ENCODE data around the gene RND2.
"Not testable (repeated sequence)": the region's sequence is repeated elsewhere in the genome, so short reads cannot be mapped to it uniquely, and the experiment has no call there.

The RND2 gene

DNA sequence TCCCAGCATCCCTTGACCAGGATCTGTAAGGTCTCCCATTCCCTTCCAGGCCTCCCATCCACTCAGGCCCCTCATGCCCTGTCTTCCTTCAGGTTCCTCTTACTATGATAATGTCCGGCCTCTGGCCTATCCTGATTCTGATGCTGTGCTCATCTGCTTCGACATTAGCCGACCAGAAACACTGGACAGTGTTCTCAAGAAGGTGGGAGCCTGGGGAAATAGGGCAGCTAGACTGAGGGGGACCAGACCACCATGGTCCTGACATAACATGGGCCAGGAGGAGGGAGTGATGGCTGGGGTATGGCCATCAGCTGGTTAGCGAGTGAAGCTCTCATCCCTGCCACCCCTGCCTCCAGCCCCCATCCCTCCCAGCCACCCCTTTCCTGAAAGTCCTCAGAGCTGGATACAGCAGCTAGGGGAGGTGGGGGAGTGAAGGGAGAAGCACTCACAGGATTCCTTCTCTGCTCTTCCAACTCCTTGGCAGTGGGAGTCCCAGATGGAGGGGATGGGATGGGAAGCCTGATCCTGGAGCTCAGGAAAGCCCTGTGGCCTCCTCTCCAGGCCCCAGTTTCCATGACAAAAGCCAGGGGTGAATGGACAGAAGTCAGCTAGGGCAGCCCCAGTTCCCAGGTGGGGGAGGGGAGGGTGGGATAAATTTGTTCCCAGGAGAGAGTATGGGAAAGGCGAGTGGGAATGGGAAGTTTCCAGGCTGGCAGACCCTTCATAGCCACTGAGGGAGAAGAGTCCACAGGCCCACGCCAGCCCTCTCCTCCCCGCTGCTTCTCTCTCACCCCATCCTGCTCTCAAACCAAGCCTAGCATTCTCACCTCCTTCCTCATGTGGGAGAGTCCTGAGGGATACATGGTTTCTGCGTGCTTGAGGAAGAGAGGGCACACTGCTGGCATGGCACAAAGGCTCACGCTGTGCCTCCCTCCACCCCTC is 2.3 kb downstream of the RND2 start:
- no peak for DNase-seq

GRCh38 chr17:43028221-43028861 is 3.3 kb downstream of the RND2 start:
- no peak for DNase-seq

GRCh38 chr17:43030137-43030767 is 5.2 kb downstream of the RND2 start:
- no peak for DNase-seq

DNA sequence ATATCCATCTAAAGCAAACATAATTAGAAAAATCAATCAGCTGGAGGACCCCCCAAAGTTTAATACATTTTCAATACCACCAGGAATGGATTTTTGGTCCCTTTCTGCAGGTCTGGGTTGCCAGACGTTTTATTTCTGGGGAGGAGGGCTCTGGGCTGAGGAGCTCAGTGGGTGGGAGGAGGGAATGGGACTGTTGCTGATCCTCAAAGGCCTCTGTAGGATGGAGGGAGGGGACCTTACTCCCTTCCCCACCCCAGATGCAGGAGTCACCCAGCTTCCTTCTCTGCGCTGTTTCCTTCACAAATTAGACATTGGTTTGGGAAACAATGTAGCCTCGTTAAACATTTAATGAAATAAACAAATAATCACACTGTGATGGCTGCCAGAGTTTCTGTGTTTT is 6.6 kb downstream of the RND2 start:
- no peak for DNase-seq

- DNase-seq, result peak; percentile 22
Observed at GRCh38 chr17:43033948-43034881, 9.2 kb downstream of the RND2 start.

- no peak for DNase-seq
Observed at GRCh38 chr17:43034894-43035293, 9.9 kb downstream of the RND2 start.

GRCh38 chr17:43039646-43040045 is 14.6 kb downstream of the RND2 start:
- no peak for DNase-seq

DNA sequence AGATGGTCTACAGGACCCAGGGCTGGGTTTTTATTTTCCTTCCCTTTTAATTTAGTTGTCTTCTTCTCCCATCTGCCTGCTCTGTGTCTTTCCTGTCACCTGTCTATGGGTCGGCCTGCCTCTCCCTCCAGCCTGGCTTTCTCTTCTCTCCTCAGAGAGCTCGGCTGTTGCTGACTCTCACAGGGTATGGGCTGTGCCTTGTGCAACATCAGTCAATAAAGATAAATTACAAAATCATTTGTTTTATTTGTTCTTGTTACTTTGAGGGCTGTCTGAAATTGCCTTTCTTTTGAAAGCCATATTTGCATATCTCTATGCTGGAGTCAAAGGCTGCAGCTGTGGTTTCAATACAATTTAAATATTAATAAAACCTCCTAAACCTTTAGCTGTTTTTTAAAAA is 15.6 kb downstream of the RND2 start:
- no peak for DNase-seq

DNA sequence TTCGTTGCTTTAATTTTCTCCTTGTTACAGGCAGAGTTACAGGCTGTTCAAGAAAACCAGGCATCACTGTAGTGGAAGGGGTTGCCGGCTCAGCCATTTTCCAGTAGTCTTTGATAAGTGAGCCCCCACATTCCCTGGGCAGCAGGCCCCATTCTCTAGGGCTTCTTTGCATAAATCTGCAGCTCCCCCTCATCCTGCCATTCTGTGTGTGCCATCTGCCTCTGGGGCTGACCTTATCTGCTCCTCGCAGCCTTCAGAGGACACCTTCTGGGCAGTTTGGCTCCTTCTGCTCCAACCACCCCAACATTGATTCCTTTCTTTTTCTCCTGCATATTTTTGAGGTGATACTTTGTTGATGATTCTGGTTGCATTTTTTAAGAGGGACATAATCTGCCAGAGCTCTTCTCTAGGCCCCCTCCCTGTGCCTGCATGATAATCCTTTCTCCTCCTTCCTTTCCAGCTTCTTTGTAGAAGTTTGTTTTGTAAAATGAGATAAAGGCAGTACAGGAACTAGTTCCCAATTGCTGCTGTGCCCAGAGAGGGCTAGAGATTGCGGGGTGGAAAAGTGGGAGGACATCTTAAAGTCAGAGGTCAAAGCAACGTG is 17.1 kb downstream of the RND2 start:
- no peak for DNase-seq

GRCh38 chr17:43043307-43043706 is 18.3 kb downstream of the RND2 start:
- DNase-seq, result no peak

DNA sequence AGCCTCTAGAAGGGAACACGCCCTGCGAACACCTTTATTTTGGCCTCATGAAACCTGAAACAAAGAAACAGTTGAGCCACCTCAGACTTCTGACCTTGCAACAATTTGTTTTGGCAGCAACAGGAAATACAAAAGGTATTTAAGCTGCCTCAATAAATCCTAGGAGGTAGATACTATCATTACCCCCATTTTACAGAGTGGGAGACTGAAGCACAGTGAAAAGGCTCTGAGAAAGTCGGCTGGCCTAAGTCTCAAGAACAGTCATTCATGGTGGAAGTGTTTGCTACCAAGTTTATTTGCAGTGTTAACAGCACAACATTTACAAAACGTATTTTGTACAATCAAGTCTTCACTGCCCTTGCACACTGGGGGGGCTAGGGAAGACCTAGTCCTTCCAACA is 19.0 kb downstream of the RND2 start:
- no peak for DNase-seq

- no peak for DNase-seq
Observed at GRCh38 chr17:43051969-43052368, 26.9 kb downstream of the RND2 start.

- not testable (repeated sequence) for DNase-seq
Observed at GRCh38 chr17:43053008-43053407, 28.0 kb downstream of the RND2 start.

GRCh38 chr17:43056051-43056450 is 31.0 kb downstream of the RND2 start:
- DNase-seq, result no peak

- no peak for DNase-seq
Observed at GRCh38 chr17:43062984-43063638, 38.1 kb downstream of the RND2 start.

DNA sequence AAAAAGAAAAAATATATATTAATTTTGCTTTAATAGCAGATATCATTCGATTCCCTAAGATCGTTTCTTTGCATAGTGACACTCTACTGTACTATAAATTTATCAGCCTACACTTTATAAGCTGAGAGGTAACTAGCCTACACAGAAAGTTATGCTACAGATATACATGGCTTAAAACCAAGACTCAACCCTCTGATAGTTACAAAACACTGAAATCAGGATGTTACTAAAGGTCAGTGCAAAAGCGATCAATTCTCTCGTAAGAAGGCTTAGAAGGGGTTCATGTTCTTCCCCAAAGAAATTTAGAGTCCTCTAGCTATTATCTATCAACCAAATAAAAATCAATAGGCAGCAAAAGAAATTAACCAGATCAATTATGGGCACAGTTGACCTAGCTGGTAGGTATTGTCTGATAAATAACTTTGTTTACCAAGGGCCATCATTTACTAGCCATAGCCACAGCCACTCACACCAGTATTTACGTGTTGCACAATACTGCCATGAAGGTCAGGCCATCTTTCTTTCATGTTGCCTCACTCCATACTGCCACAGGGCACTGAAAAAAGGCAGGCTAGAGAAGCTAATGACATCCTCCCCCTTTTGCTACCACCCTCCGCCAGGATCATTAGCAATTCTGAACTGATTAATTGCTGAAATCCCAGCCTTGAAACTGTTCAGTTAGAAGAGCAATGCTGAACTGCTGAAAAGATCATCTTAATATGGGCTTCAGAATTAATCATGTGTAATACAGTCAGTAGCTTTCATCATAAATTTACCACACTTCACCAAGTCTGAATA is 43.7 kb downstream of the RND2 start:
- DNase-seq, result no peak

DNA sequence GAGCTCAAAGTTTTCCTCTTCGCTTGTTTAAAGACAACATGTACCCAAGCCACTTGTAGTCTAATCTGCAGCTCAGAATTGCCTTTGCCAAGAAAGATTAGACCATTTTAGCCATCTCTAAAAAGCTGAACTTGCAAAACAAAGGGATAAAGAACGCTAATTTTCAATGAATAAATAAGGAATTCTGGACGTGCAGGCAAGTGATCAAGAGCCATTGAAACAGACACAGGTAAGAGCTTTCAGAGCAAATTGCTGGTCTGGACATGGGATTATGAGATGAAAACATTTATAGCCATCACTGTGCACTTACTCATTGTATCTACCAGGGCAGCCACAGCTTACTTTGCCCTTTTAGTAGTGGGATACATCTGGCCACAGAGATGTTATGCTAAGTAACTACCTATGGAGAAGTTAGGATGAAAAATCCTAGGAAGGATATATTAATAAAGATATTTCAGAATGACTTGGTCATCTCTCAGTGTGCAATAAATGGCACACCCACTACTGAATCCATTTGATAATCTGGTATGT is 44.4 kb downstream of the RND2 start:
- no peak for DNase-seq

GRCh38 chr17:43070257-43070656 is 45.2 kb downstream of the RND2 start:
- DNase-seq, result no peak

DNA sequence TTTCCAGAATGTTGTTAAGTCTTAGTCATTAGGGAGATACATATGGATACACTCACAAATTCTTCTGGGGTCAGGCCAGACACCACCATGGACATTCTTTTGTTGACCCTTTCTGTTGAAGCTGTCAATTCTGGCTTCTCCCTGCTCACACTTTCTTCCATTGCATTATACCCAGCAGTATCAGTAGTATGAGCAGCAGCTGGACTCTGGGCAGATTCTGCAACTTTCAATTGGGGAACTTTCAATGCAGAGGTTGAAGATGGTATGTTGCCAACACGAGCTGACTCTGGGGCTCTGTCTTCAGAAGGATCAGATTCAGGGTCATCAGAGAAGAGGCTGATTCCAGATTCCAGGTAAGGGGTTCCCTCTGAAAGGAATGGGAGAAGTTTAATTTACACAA is 45.8 kb downstream of the RND2 start:
- DNase-seq, result no peak

- no peak for DNase-seq
Observed at GRCh38 chr17:43074869-43075268, 49.8 kb downstream of the RND2 start.

Data from NCI-H2171 (cell line).